ENCODE results near the gene RPL9. TPM values are rescaled to one million over a fixed set of nuclear protein-coding genes. Genes with fewer than 3 reads are reported as not detected.

RPL9 gene
- polyA plus RNA-seq, 1 donor (not counting 4 experiments of a cell fraction or from before 2014, with no cell fraction given), result 1,522 TPM

GRCh38 chr4:39456946-39457763 is 1.6 kb downstream of the RPL9 start:
- Histone ChIP-seq H3K9me3 (ENCODE audit: control insufficient read depth, low read depth, low read length) (no peaks in the 10 kb centered on the region), H3K79me2 (ENCODE audit: control insufficient read depth, insufficient read depth, low read length) (peaks cover 52% of the 10 kb centered on the region), H3K27ac (ENCODE audit: control insufficient read depth, insufficient read depth, low read length) (peak overlapping the region; percentile 94), H3K4me3 (ENCODE audit: control insufficient read depth in 2 of 3, extremely low read depth in 1 of 3, insufficient read depth in 2 of 3, low read depth in 1 of 3, low read length in 3 of 3) (peak overlapping the region; percentile 67 to 100 (median 90)), H4K20me1 (ENCODE audit: control insufficient read depth, extremely low read depth, insufficient read depth, low read length) (peaks cover 27% of the 10 kb centered on the region), H3K9me1 (ENCODE audit: control insufficient read depth, extremely low read depth, insufficient read depth, low read length) (no peaks in the 10 kb centered on the region), H3K4me1 (ENCODE audit: control insufficient read depth, extremely low read depth, insufficient read depth, low read length) (peaks cover 26% of the 10 kb centered on the region), H3K27me3 (ENCODE audit: control insufficient read depth, extremely low read depth, insufficient read depth, low read length) (no peaks in the 10 kb centered on the region), H2AFZ (ENCODE audit: control insufficient read depth, low read length) (no peak overlapping the region), H3K4me2 (ENCODE audit: control insufficient read depth, extremely low read depth, insufficient read depth, low read depth, low read length) (peak overlapping the region; percentile 92), H3K9ac (ENCODE audit: control insufficient read depth, extremely low read depth, insufficient read depth, low read length) (peak overlapping the region; percentile 99), H3K36me3 (ENCODE audit: control insufficient read depth in 2 of 2, extremely low read depth in 1 of 2, insufficient read depth in 2 of 2, low read length in 2 of 2) (peaks cover 26 to 66% of the 10 kb centered on the region in 2 experiments)
- dilution Hi-C loops (cut with MboI; ENCODE audit: extremely low pct_ligation_motif_present, low sequenced_read_pairs), result no loop called here
- TF ChIP-seq EZH2 (IDR thresholded peaks at IDR 0.05; ENCODE audit: low read length), result no peak
- TF ChIP-seq, protein P1, sequence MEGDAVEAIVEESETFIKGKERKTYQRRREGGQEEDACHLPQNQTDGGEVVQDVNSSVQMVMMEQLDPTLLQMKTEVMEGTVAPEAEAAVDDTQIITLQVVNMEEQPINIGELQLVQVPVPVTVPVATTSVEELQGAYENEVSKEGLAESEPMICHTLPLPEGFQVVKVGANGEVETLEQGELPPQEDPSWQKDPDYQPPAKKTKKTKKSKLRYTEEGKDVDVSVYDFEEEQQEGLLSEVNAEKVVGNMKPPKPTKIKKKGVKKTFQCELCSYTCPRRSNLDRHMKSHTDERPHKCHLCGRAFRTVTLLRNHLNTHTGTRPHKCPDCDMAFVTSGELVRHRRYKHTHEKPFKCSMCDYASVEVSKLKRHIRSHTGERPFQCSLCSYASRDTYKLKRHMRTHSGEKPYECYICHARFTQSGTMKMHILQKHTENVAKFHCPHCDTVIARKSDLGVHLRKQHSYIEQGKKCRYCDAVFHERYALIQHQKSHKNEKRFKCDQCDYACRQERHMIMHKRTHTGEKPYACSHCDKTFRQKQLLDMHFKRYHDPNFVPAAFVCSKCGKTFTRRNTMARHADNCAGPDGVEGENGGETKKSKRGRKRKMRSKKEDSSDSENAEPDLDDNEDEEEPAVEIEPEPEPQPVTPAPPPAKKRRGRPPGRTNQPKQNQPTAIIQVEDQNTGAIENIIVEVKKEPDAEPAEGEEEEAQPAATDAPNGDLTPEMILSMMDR (optimal IDR thresholded peaks at IDR 0.05 in 1 of 3, IDR thresholded peaks at IDR 0.05 in 1 of 3, conservative IDR thresholded peaks at IDR 0.05 in 1 of 3; ENCODE audit: extremely low read depth in 1 of 3, insufficient read depth in 2 of 3, low read length in 3 of 3), result no peak
- no peak for DNase-seq (ENCODE audit: low read depth, low spot score)
- FAIRE-seq, result no peak

GRCh38 chr4:39455486-39455885 is 3.2 kb downstream of the RPL9 start:
- Histone ChIP-seq H3K27ac (ENCODE audit: control insufficient read depth, insufficient read depth, low read length) (no peak overlapping the region), H3K9me1 (ENCODE audit: control insufficient read depth, extremely low read depth, insufficient read depth, low read length) (no peaks in the 10 kb centered on the region), H2AFZ (ENCODE audit: control insufficient read depth, low read length) (no peak overlapping the region), H3K4me3 (ENCODE audit: control insufficient read depth in 2 of 3, extremely low read depth in 1 of 3, insufficient read depth in 2 of 3, low read depth in 1 of 3, low read length in 3 of 3) (no peak overlapping the region), H3K9ac (ENCODE audit: control insufficient read depth, extremely low read depth, insufficient read depth, low read length) (no peak overlapping the region), H3K79me2 (ENCODE audit: control insufficient read depth, insufficient read depth, low read length) (peaks cover 41% of the 10 kb centered on the region), H3K4me2 (ENCODE audit: control insufficient read depth, extremely low read depth, insufficient read depth, low read depth, low read length) (peak overlapping the region; percentile 92), H3K36me3 (ENCODE audit: control insufficient read depth in 2 of 2, extremely low read depth in 1 of 2, insufficient read depth in 2 of 2, low read length in 2 of 2) (peaks cover 32 to 69% of the 10 kb centered on the region in 2 experiments), H4K20me1 (ENCODE audit: control insufficient read depth, extremely low read depth, insufficient read depth, low read length) (peaks cover 35% of the 10 kb centered on the region), H3K4me1 (ENCODE audit: control insufficient read depth, extremely low read depth, insufficient read depth, low read length) (peaks cover 22% of the 10 kb centered on the region), H3K27me3 (ENCODE audit: control insufficient read depth, extremely low read depth, insufficient read depth, low read length) (no peaks in the 10 kb centered on the region), H3K9me3 (ENCODE audit: control insufficient read depth, low read depth, low read length) (no peaks in the 10 kb centered on the region)
- DNase-seq (ENCODE audit: low read depth, low spot score) (no peak), FAIRE-seq (no peak)
- TF ChIP-seq EZH2 (IDR thresholded peaks at IDR 0.05; ENCODE audit: low read length), result no peak
- TF ChIP-seq, protein P1 (optimal IDR thresholded peaks at IDR 0.05 in 1 of 3, IDR thresholded peaks at IDR 0.05 in 1 of 3, conservative IDR thresholded peaks at IDR 0.05 in 1 of 3; ENCODE audit: extremely low read depth in 1 of 3, insufficient read depth in 2 of 3, low read length in 3 of 3), result no peak
- dilution Hi-C loops (cut with MboI; ENCODE audit: extremely low pct_ligation_motif_present, low sequenced_read_pairs), result no loop called here
